Occipital lobe (tissue), 2 donors: ENCODE data around the gene NLGN2. TPM values are rescaled to one million over a fixed set of nuclear protein-coding genes. Genes with fewer than 3 reads are reported as not detected.

ENCODE experiments used
- DNase-seq: peaks from one replicate; lab custom pipeline; 2025; lab: John Stamatoyannopoulos, UW
- total RNA-seq: library from RNA; depleted of rRNA; stranded (reverse); fragments of >200 nt; gene quantifications from one replicate; pipeline ENCODE4 v1.2.3, GENCODE V29; 2014

NLGN2 gene
- total RNA-seq, 1 donor from 2014 or later, result 9.2 TPM

GRCh38 chr17:7463372-7463846 lies 55.8 kb downstream of the NLGN2 start:
- DNase-seq, result no peak

DNA sequence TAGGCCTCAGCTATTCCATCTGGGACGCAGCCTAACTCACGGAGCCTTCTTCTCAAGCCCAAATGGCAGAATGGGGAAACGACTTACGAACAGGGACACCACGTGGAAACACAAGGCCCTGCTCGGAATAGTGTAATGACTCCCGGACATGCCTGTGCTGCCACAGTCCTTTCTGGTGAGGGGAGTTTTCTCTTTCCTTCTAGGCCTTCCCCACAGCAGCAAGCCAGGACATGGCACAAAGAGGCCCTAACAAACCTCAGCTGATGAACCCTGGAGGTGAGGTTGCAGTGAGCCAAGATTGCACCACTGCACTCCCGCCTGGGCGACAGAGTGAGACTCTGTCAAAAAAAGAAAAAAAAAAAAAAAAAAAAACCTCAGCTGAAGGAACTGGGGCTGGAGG lies 56.4 kb downstream of the NLGN2 start:
- no peak for DNase-seq

GRCh38 chr17:7465597-7466275 lies 58.1 kb downstream of the NLGN2 start:
- no peak for DNase-seq

- no peak for DNase-seq
These were observed 58.6 kb downstream of the NLGN2 start for GRCh38 chr17:7466318-7466638.

- no peak for DNase-seq
These were observed 59.1 kb downstream of the NLGN2 start for GRCh38 chr17:7466639-7467341.

GRCh38 chr17:7467498-7467897 lies 59.9 kb downstream of the NLGN2 start:
- no peak for DNase-seq

DNA sequence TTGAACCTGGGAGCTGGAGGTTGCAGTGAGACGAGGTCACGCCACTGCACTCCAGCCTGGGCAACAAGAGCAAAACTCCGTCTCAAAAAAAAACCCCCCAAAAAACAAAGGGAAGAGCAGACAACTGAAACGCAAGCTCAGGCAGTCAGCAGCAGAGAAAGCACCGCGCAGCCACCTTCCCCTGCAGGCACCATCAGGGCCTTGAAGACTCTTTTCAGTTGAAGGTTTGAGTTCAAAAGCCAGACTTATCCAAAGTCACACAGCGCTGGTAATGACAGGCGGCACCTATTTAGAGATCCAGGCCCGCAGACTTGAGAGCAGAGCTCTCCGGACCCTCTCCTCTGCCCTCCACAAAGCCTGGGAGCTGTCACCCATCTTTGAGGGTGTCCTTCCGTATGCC lies 60.6 kb downstream of the NLGN2 start:
- no peak for DNase-seq

GRCh38 chr17:7468804-7469389 lies 61.3 kb downstream of the NLGN2 start:
- DNase-seq, result no peak

Other genes with a start within 250 kb of the NLGN2 start
- 15.6 TPM for gene ASGR1, start 228.5 kb upstream of the NLGN2 start, total RNA-seq
- 131 TPM for gene DLG4, start 188.0 kb upstream of the NLGN2 start, total RNA-seq
- 77.2 TPM for gene ACADVL, start 187.9 kb upstream of the NLGN2 start, total RNA-seq
- gene DVL2, start 173.3 kb upstream of the NLGN2 start, total RNA-seq, result 49.1 TPM
- 33.7 TPM for gene PHF23, start 168.4 kb upstream of the NLGN2 start, total RNA-seq
- 93.3 TPM for gene GABARAP, start 165.4 kb upstream of the NLGN2 start, total RNA-seq
- gene CTDNEP1, start 156.1 kb upstream of the NLGN2 start, total RNA-seq, result 26.5 TPM
- 25.4 TPM for gene ELP5, start 155.6 kb upstream of the NLGN2 start, total RNA-seq
- 0.16 TPM for gene CLDN7, start 145.4 kb upstream of the NLGN2 start, total RNA-seq
- gene SLC2A4, start 126.1 kb upstream of the NLGN2 start, total RNA-seq, result 0.16 TPM
- gene YBX2, start 113.2 kb upstream of the NLGN2 start, total RNA-seq, result 2.7 TPM
- gene EIF5A, start 100.2 kb upstream of the NLGN2 start, total RNA-seq, result 156 TPM
- gene GPS2, start 92.5 kb upstream of the NLGN2 start, total RNA-seq, result 29.5 TPM
- 46.6 TPM for gene NEURL4, start 78.5 kb upstream of the NLGN2 start, total RNA-seq
- not detected for gene ACAP1, start 71.3 kb upstream of the NLGN2 start, total RNA-seq
- 3.9 TPM for gene KCTD11, start 55.7 kb upstream of the NLGN2 start, total RNA-seq
- gene TMEM95, start 52.7 kb upstream of the NLGN2 start, total RNA-seq, result not detected
- gene TNK1, start 26.8 kb upstream of the NLGN2 start, total RNA-seq, result 0.94 TPM
- 10.0 TPM for gene PLSCR3, start 13.3 kb upstream of the NLGN2 start, total RNA-seq
- 55.2 TPM for gene TMEM256, start 3.7 kb upstream of the NLGN2 start, total RNA-seq
- gene SPEM1, start 12.5 kb downstream of the NLGN2 start, total RNA-seq, result not detected
- gene SPEM2, start 17.8 kb downstream of the NLGN2 start, total RNA-seq, result not detected
- not detected for gene SPEM3, start 21.0 kb downstream of the NLGN2 start, total RNA-seq
- gene TMEM102, start 27.6 kb downstream of the NLGN2 start, total RNA-seq, result 3.7 TPM
- gene FGF11, start 31.7 kb downstream of the NLGN2 start, total RNA-seq, result 18.2 TPM
- gene CHRNB1, start 37.2 kb downstream of the NLGN2 start, total RNA-seq, result 17.2 TPM
- 17.6 TPM for gene ZBTB4, start 71.8 kb downstream of the NLGN2 start, total RNA-seq
- not detected for gene SLC35G6, start 73.6 kb downstream of the NLGN2 start, total RNA-seq
- 54.6 TPM for gene POLR2A, start 76.5 kb downstream of the NLGN2 start, total RNA-seq
- 3.3 TPM for gene TNFSF12, start 141.2 kb downstream of the NLGN2 start, total RNA-seq
- 0.31 TPM for gene TNFSF13, start 150.9 kb downstream of the NLGN2 start, total RNA-seq
- gene SENP3, start 154.1 kb downstream of the NLGN2 start, total RNA-seq, result 84.8 TPM
- gene CD68, start 171.8 kb downstream of the NLGN2 start, total RNA-seq, result 0.62 TPM
- gene MPDU1, start 176.0 kb downstream of the NLGN2 start, total RNA-seq, result 34.8 TPM
- 0.47 TPM for gene SOX15, start 182.2 kb downstream of the NLGN2 start, total RNA-seq
- gene FXR2, start 207.1 kb downstream of the NLGN2 start, total RNA-seq, result 51.9 TPM
- gene SAT2, start 220.0 kb downstream of the NLGN2 start, total RNA-seq, result 32.8 TPM
- not detected for gene SHBG, start 222.3 kb downstream of the NLGN2 start, total RNA-seq
- 5.0 TPM for gene ATP1B2, start 243.1 kb downstream of the NLGN2 start, total RNA-seq